Measurements from ENCODE around the gene MBTD1.

GRCh38 chr17:51144266-51145022, 115.4 kb downstream of the MBTD1 start:
- TF ChIP-seq CTCF (IDR thresholded peaks at IDR 0.05 in 4 of 5, conservative IDR thresholded peaks at IDR 0.05 in 1 of 5) (no peak), POLR2A (IDR thresholded peaks at IDR 0.05) (no peak)

All from gastrocnemius medialis (tissue), 4 donors.